Vagina (tissue), 2 donors: ENCODE results near the gene EMB. TPM values are rescaled to one million over a fixed set of nuclear protein-coding genes. Genes with fewer than 3 reads are reported as not detected.
"Not testable (repeated sequence)": the region's sequence is repeated elsewhere in the genome, so short reads cannot be mapped to it uniquely, and the experiment has no call there.

Source experiments
- DNase-seq, 2 donors: peaks; one replicate each; pipeline ENCODE4 v3.0.0-alpha.2; 2017; ENCODE audit errors: extremely low spot score in 2 of 2
- H3K27ac ChIP-seq: fragments of 200-600 bp; sonication (generic); one replicate; pipeline ENCODE4 v1.5.1; 2019
- H3K27me3 ChIP-seq: fragments of 200-600 bp; sonication (generic); one replicate; pipeline ENCODE4 v1.5.1; 2019
- H3K36me3 ChIP-seq, 2 donors: fragments of 200-600 bp; sonication (generic); one replicate each; pipeline ENCODE4 v1.5.1; 2017 to 2019
- H3K4me1 ChIP-seq: fragments of 200-600 bp; sonication (generic); one replicate; pipeline ENCODE4 v1.5.1; 2019
- H3K4me3 ChIP-seq, 2 donors: fragments of 200-600 bp; sonication (generic); 1 replicate in 1 of 2; 2 replicates in 1 of 2; pipeline ENCODE4 v1.5.1; 2016 to 2019
- H3K9me3 ChIP-seq: fragments of 200-600 bp; sonication (generic); one replicate; pipeline ENCODE4 v1.5.1; 2019
- CTCF ChIP-seq, 3 experiments: fragments of 450-650 bp in 2 of 3; fragments of 200-600 bp in 1 of 3; sonication (generic) in 1 of 3; IDR thresholded peaks; one replicate each; pipeline ENCODE4 v1.5.1; 2017 to 2019; ENCODE audit warnings: antibody characterized with exemption in 3 of 3, mild to moderate bottlenecking in 2 of 3, moderate library complexity in 2 of 3
- POLR2A ChIP-seq, 2 donors: fragments of 450-650 bp; IDR thresholded peaks; one replicate each; pipeline ENCODE4 v1.6.1; 2017; ENCODE audit warnings: antibody characterized with exemption in 2 of 2, mild to moderate bottlenecking in 2 of 2, moderate library complexity in 2 of 2
- POLR2AphosphoS5 ChIP-seq, 2 donors: sonication (generic); formaldehyde crosslinking; IDR thresholded peaks; one replicate each; pipeline ENCODE4 v1.9.0; 2017; ENCODE audit warnings: antibody characterized with exemption in 2 of 2, mild to moderate bottlenecking in 2 of 2, low read depth in 1 of 2; ENCODE audit not compliant: insufficient read depth in 1 of 2
- intact Hi-C: fragments of 100-400 bp; cut with DNase I; formaldehyde crosslinking; loops from one replicate; pipeline ENCODE4 v1.15.1; 2023
- total RNA-seq: library from RNA; depleted of rRNA; stranded (reverse); fragments of >200 nt; gene quantifications from one replicate; pipeline ENCODE4 v1.2.3, GENCODE V29; 2016

The EMB gene
- total RNA-seq: 10.1 TPM

GRCh38 chr5:50440651-50441492 is at the start of gene EMB:
EMB (minus strand) TSS chr5:50441288; CDS start chr5:50441151, 137 bp downstream.
- Histone ChIP-seq H3K4me3 (peak within 1 kb of the TSS; percentile 50 to 56), H3K36me3 (no peaks in the 10 kb centered on the region), H3K27ac (peak within 1 kb of the TSS; percentile 50), H3K4me1 (peaks cover 6% of the 10 kb centered on the region), H3K27me3 (no peaks in the 10 kb centered on the region), H3K9me3 (no peaks in the 10 kb centered on the region)
- TF ChIP-seq POLR2AphosphoS5 (IDR thresholded peaks at IDR 0.05; ENCODE audit: insufficient read depth in 1 of 2, low read depth in 1 of 2): peak in 1 of 2 donors; percentile 4
- TF ChIP-seq CTCF (IDR thresholded peaks at IDR 0.05): no peak
- intact Hi-C loops: no loop called here
- no peak for DNase-seq

- H3K9me3 ChIP-seq, intact Hi-C loops, H3K36me3 ChIP-seq, DNase-seq, H3K4me3 ChIP-seq, H3K27me3 ChIP-seq, H3K27ac ChIP-seq, H3K4me1 ChIP-seq: not testable (repeated sequence)
Measured at GRCh38 chr5:50489491-50489890, 48.4 kb upstream of the EMB start.

- DNase-seq, H3K36me3 ChIP-seq, H3K9me3 ChIP-seq, H3K27me3 ChIP-seq, intact Hi-C loops, H3K27ac ChIP-seq, H3K4me3 ChIP-seq, H3K4me1 ChIP-seq: not testable (repeated sequence)
Measured at GRCh38 chr5:50478790-50479189, 37.7 kb upstream of the EMB start.

GRCh38 chr5:50476549-50476948 is 35.5 kb upstream of the EMB start:
- no peaks in the 10 kb centered on the region for H3K9me3 ChIP-seq
- H3K4me3 ChIP-seq: no peak overlapping the region
- TF ChIP-seq CTCF (IDR thresholded peaks at IDR 0.05) (no peak), POLR2AphosphoS5 (IDR thresholded peaks at IDR 0.05; ENCODE audit: insufficient read depth in 1 of 2, low read depth in 1 of 2) (no peak), POLR2A (IDR thresholded peaks at IDR 0.05) (no peak)
- intact Hi-C loops: no loop called here
- no peaks in the 10 kb centered on the region for H3K27me3 ChIP-seq
- no peaks in the 10 kb centered on the region for H3K4me1 ChIP-seq
- no peak overlapping the region for H3K27ac ChIP-seq
- H3K36me3 ChIP-seq: no peaks in the 10 kb centered on the region
- DNase-seq: no peak

GRCh38 chr5:50465015-50465414 is 23.9 kb upstream of the EMB start:
- H3K27me3 ChIP-seq, intact Hi-C loops, H3K4me3 ChIP-seq, H3K4me1 ChIP-seq, DNase-seq, H3K9me3 ChIP-seq, H3K36me3 ChIP-seq, H3K27ac ChIP-seq: not testable (repeated sequence)

GRCh38 chr5:50463726-50464125 is 22.6 kb upstream of the EMB start:
- Histone ChIP-seq H3K4me3 (no peak overlapping the region), H3K27ac (no peak overlapping the region), H3K27me3 (no peaks in the 10 kb centered on the region), H3K9me3 (no peaks in the 10 kb centered on the region), H3K36me3 (no peaks in the 10 kb centered on the region), H3K4me1 (no peaks in the 10 kb centered on the region)
- TF ChIP-seq POLR2A (IDR thresholded peaks at IDR 0.05) (no peak), POLR2AphosphoS5 (IDR thresholded peaks at IDR 0.05; ENCODE audit: insufficient read depth in 1 of 2, low read depth in 1 of 2) (no peak)
- intact Hi-C loops: no loop called here
- DNase-seq: no peak

GRCh38 chr5:50463047-50463446 is 22.0 kb upstream of the EMB start:
- no peaks in the 10 kb centered on the region for H3K9me3 ChIP-seq
- no peaks in the 10 kb centered on the region for H3K27me3 ChIP-seq
- no peak overlapping the region for H3K4me3 ChIP-seq
- TF ChIP-seq POLR2AphosphoS5 (IDR thresholded peaks at IDR 0.05; ENCODE audit: insufficient read depth in 1 of 2, low read depth in 1 of 2): no peak
- no peak for TF ChIP-seq POLR2A (IDR thresholded peaks at IDR 0.05)
- no peak for TF ChIP-seq CTCF (IDR thresholded peaks at IDR 0.05)
- DNase-seq: no peak
- intact Hi-C loops: no loop called here
- H3K4me1 ChIP-seq: no peaks in the 10 kb centered on the region
- no peak overlapping the region for H3K27ac ChIP-seq
- no peaks in the 10 kb centered on the region for H3K36me3 ChIP-seq

- intact Hi-C loops, DNase-seq, H3K9me3 ChIP-seq: not testable (repeated sequence)
Measured at GRCh38 chr5:50462579-50462978, 21.5 kb upstream of the EMB start.

GRCh38 chr5:50458372-50458771 is 17.3 kb upstream of the EMB start:
- intact Hi-C loops, H3K9me3 ChIP-seq, H3K4me1 ChIP-seq, H3K27ac ChIP-seq, DNase-seq, H3K27me3 ChIP-seq, H3K36me3 ChIP-seq, H3K4me3 ChIP-seq: not testable (repeated sequence)

More at GRCh38 chr5:50462579-50462978, 21.5 kb upstream of the EMB start:
- not testable (repeated sequence) for H3K36me3 ChIP-seq, H3K27me3 ChIP-seq, H3K4me1 ChIP-seq, H3K27ac ChIP-seq, H3K4me3 ChIP-seq

GRCh38 chr5:50449241-50449640 is 8.2 kb upstream of the EMB start:
- DNase-seq, H3K27ac ChIP-seq, intact Hi-C loops, H3K27me3 ChIP-seq, H3K4me3 ChIP-seq, H3K36me3 ChIP-seq, H3K4me1 ChIP-seq, H3K9me3 ChIP-seq: not testable (repeated sequence)
